HG03045 (cell line): ENCODE measurements around the gene ABHD4.
"Not testable (repeated sequence)": the region's sequence is repeated elsewhere in the genome, so short reads cannot be mapped to it uniquely, and the experiment has no call there.

Source experiments
- ATAC-seq: cut with Tn5 transposase; IDR thresholded peaks from one replicate; pipeline ENCODE4 v1.9.1; 2021; ENCODE audit warnings: mild to moderate bottlenecking, moderate library complexity; ENCODE audit not compliant: unreplicated experiment

ABHD4 gene

DNA sequence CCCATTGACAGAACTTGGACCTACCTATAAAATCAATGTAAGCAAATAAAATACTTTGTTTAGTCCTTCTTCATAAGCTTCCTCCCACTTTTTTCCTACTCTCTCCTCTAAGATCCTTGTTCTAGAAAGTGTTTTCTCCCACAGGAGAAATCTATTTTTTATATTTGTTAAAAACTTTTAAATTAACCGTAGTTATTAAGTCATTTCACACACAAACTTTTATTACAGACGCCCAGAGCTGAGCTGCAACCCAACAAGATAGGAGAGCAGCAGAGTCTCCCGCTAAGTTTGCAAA lies 36.8 kb upstream of the ABHD4 start:
- no peak for ATAC-seq

- no peak for ATAC-seq
Measured at GRCh38 chr14:22561661-22562579, 36.2 kb upstream of the ABHD4 start.

- peak; percentile 43 for ATAC-seq
Measured at GRCh38 chr14:22563987-22564386, 34.1 kb upstream of the ABHD4 start.

GRCh38 chr14:22564463-22564862 lies 33.6 kb upstream of the ABHD4 start:
- no peak for ATAC-seq

- ATAC-seq: no peak
Measured at GRCh38 chr14:22565391-22565945, 32.6 kb upstream of the ABHD4 start.

DNA sequence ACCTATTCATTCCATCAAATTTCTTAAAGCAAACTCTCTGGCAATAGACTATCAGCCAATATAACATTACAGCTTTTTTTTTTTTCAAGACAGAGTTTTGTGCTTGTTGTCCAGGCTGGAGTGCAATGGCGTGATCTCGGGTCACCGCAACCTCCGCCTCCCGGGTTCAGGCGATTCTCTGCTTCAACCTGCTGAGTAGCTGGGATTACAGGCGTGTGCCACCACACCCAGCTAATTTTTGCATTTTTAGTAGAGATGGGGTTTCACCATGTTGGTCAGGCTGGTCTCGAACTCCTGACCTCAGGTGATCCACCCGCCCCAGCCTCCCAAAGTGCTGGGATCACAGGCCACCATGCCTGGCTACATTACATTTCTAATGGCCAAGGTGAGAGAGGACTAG lies 31.8 kb upstream of the ABHD4 start:
- ATAC-seq: not testable (repeated sequence)

DNA sequence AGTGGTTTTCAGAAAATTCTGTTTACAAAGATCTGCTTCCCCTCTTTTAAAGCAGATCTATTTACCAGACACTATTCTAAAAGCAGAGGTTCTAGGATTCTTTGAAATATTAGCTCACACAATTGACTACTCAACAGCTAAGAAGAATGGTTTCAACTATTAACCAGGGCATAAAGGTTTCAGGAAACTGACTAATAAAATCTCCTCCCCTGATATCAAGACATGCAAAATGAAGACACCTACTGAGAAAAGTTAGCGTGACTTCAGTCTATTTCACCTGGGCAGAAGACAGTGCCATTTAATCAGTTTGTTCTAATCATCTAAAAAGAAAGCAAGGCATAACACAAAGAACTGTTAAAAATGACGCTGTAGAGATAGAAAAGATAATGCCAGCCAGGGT lies 31.3 kb upstream of the ABHD4 start:
- no peak for ATAC-seq

DNA sequence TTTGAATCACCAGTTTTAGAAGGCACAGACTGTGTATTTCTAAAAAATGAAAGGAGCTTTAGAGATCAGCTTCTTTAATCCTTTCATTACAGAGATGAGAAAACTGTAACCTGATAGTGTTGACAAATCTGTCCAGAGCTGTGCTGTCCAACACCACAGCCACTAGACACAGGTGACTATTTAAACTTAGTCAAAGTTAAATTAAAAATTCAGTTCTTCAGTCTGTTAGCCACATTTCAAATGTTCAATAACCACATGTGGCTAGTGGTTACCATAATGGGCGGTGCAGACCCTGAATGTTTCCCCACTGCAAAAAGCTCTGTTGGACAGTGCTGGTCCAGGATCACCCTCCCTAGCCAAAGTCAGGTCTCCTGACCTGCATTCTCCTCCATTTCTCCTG lies 30.7 kb upstream of the ABHD4 start:
- no peak for ATAC-seq

DNA sequence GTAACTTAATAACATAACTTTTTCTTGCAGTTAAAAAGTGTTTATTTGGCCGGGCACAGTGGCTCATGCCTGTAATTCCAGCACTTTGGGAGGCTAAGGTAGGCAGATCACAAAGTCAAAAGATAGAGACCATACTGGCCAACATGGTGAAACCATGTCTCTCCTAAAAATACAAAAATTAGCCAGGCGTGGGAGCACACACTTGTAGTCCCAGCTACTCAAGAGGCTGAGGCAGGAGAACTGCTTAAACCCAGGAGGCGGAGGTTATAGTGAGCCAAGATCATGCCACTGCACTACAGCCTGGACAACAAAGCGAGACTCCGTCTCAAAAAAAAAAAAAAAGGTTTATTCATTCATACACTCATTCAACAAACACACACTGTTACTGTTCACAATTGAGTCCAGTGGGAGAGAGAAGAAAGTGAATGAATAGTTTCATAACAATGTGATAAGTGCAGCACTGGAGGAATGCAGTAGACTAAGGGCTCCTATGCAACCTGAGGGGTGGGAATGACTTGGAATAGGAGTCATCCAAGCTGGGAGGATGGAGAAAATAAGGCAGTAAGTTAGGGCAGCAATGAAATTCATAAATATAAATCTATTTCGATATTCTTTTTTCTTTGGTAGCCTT lies 28.9 kb upstream of the ABHD4 start:
- ATAC-seq: no peak

- no peak for ATAC-seq
Measured at GRCh38 chr14:22569737-22570131, 28.4 kb upstream of the ABHD4 start.

- ATAC-seq: peak; percentile 58
Measured at GRCh38 chr14:22570132-22570949, 27.8 kb upstream of the ABHD4 start.

- ATAC-seq: no peak
Measured at GRCh38 chr14:22572562-22573058, 25.5 kb upstream of the ABHD4 start.

- no peak for ATAC-seq
Measured at GRCh38 chr14:22573804-22574203, 24.3 kb upstream of the ABHD4 start.

GRCh38 chr14:22577334-22577908 lies 20.7 kb upstream of the ABHD4 start:
- no peak for ATAC-seq

GRCh38 chr14:22579236-22579635 lies 18.9 kb upstream of the ABHD4 start:
- ATAC-seq: no peak

DNA sequence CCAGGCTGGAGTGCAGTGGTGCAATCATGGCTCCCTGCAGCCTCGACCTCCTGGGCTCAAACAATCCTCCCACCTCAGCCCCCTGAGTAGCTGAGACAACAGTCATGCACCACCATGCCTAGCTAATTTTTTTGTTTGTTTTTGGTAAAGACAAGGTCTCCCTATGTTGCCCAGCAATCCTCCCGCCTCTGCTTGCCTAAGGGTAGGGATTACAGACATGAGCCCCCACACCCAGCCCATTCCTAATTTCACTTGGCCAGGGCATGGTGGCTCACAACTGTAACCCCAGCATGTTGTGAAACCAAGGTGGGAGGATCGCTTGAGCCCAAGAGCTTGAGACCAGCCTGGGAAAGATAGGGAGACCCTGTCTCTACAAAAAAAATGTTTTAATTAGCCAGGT lies 18.2 kb upstream of the ABHD4 start:
- ATAC-seq: no peak

DNA sequence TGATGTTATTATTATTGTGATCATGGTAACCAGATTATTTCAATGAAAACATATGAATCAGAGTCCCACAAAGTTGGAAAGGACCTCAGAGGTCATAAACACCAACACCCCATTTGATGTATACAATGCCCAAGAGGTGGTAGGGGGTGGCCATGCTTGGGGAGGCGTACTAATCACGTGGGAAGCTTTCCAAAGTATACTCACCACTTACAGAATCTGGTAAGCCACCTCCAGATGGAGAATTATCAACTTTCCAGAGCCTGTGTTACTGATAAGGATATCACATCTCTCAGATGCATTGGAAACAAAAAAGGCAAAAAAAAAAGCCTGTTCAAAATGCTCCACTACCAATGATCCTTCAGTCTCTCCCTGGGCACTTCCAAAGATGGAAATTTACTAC lies 17.5 kb upstream of the ABHD4 start:
- ATAC-seq: no peak

GRCh38 chr14:22583994-22584393 lies 14.1 kb upstream of the ABHD4 start:
- ATAC-seq: no peak

DNA sequence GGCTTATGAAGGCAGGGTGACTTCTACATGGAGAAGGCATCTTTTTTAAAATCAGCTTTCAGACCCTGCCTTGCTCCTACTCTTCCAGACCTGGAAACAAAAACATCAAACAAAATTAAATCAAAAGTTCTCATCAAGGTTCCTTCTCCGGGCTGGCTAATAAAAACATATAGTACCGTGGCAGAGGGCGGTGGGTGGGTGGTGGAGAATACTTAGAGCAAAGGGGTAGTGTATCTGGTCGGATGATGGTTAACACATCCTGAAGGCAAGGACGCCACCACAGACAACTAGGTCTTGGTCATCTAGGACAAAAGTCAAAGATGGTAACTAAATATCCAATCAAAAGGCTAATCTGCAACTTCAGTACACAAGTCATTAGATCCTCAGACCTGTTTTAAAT lies 10.9 kb upstream of the ABHD4 start:
- ATAC-seq: no peak

- not testable (repeated sequence) for ATAC-seq
Measured at GRCh38 chr14:22587677-22588422, 10.2 kb upstream of the ABHD4 start.
